HepG2 (cell line): Measurements from ENCODE around the gene SLC16A11. TPM values are rescaled to one million over a fixed set of nuclear protein-coding genes. Genes with fewer than 3 reads are reported as not detected.

Experiments
- HNF4A ChIP-seq: sonication (generic); formaldehyde crosslinking; IDR thresholded peaks from 2 replicates; pipeline ENCODE4 v1.4.0; 2020; ENCODE audit warnings: missing genetic modification reagents
- LCORL ChIP-seq, 2 experiments: fragments of 450-650 bp in 1 of 2; sonication (generic) in 1 of 2; formaldehyde crosslinking in 1 of 2; IDR thresholded peaks; 2 replicates each; pipeline versions ENCODE4 v1.5.0 to v1.6.1; 2017 to 2020; ENCODE audit warnings: antibody characterized with exemption in 1 of 2, missing genetic modification reagents in 1 of 2
- LRRFIP1 ChIP-seq: sonication (generic); formaldehyde crosslinking; conservative IDR thresholded peaks from 2 replicates; pipeline ENCODE4 v1.4.0; 2020; ENCODE audit warnings: missing genetic modification reagents
- MAFK ChIP-seq, 2 experiments: IDR thresholded peaks in 1 of 2; conservative IDR thresholded peaks in 1 of 2; 2 replicates each; pipeline ENCODE4 v1.6.1; 2011; ENCODE audit warnings: improper control_type of control experiment in 2 of 2, low read length in 2 of 2
- MAZ ChIP-seq, 2 experiments: sonication (generic) in 1 of 2; formaldehyde crosslinking in 1 of 2; IDR thresholded peaks; 2 replicates each; pipeline versions ENCODE4 v1.5.0 to v1.6.1; 2012 to 2020; ENCODE audit warnings: low read depth in 2 of 2, mild to moderate bottlenecking in 2 of 2, borderline replicate concordance in 1 of 2, improper control_type of control experiment in 1 of 2, low read length in 1 of 2, missing genetic modification reagents in 1 of 2, moderate library complexity in 1 of 2
- MEIS2 ChIP-seq: sonication (generic); formaldehyde crosslinking; IDR thresholded peaks from 2 replicates; pipeline ENCODE4 v1.9.0; 2021; ENCODE audit warnings: mild to moderate bottlenecking, missing genetic modification reagents
- POGZ ChIP-seq: sonication (generic); formaldehyde crosslinking; IDR thresholded peaks from 2 replicates; pipeline ENCODE4 v1.4.0; 2020; ENCODE audit warnings: mild to moderate bottlenecking, missing genetic modification reagents
- ZBTB37 ChIP-seq: sonication (generic); formaldehyde crosslinking; IDR thresholded peaks from 2 replicates; pipeline ENCODE4 v1.4.0; 2020; ENCODE audit warnings: mild to moderate bottlenecking, missing genetic modification reagents
- ZNF891 ChIP-seq: sonication (generic); formaldehyde crosslinking; IDR thresholded peaks from 2 replicates; pipeline ENCODE4 v1.5.0; 2020; ENCODE audit warnings: mild to moderate bottlenecking, missing genetic modification reagents
- polyA plus RNA-seq, 8 experiments: library from polyadenylated mRNA; depleted of rRNA in 3 of 8; stranded (reverse) in 7 of 8; unstranded in 1 of 8; fragments of >200 nt; fragmentation: Illumina TruSeq in 4 of 8; extraction: Trizol in 4 of 8; gene quantifications; 2 replicates each; pipeline versions ENCODE4 v1.2.1 to v1.2.3, GENCODE V29; 2011 to 2016; ENCODE audit warnings: low read depth in 4 of 8, missing spikeins in 1 of 8, mixed read lengths in 1 of 8; ENCODE audit not compliant: insufficient read depth in 1 of 8
- total RNA-seq, 5 experiments: library from RNA; depleted of rRNA; stranded (reverse); fragments of >200 nt; fragmentation: Illumina TruSeq; extraction: Trizol; gene quantifications; 2 replicates each; pipeline ENCODE4 v1.2.3, GENCODE V29; 2016; ENCODE audit warnings: low read depth in 1 of 5
- TF ChIP-seq, protein P1 (sequence below): sonication (generic); formaldehyde crosslinking; IDR thresholded peaks from 2 replicates; pipeline ENCODE4 v1.5.1; 2020; ENCODE audit warnings: mild to moderate bottlenecking, missing genetic modification reagents, moderate library complexity
- TF ChIP-seq, protein P2 (sequence below): sonication (generic); formaldehyde crosslinking; IDR thresholded peaks from 2 replicates; pipeline ENCODE4 v1.5.0; 2020; ENCODE audit warnings: missing genetic modification reagents, mild to moderate bottlenecking, borderline replicate concordance
- TF ChIP-seq, protein P3 (sequence below): sonication (generic); formaldehyde crosslinking; IDR thresholded peaks from 2 replicates; pipeline ENCODE4 v1.4.0; 2020; ENCODE audit warnings: missing genetic modification reagents
- TF ChIP-seq, protein P4 (sequence below): sonication (generic); formaldehyde crosslinking; IDR thresholded peaks from 2 replicates; pipeline ENCODE4 v1.9.0; 2021; ENCODE audit warnings: missing genetic modification reagents, borderline replicate concordance

Gene SLC16A11
- total and polyA plus RNA-seq, 2 of the 13 experiments (the other 11 are each of a cell fraction or from before 2014, with no cell fraction given): not detected

DNA sequence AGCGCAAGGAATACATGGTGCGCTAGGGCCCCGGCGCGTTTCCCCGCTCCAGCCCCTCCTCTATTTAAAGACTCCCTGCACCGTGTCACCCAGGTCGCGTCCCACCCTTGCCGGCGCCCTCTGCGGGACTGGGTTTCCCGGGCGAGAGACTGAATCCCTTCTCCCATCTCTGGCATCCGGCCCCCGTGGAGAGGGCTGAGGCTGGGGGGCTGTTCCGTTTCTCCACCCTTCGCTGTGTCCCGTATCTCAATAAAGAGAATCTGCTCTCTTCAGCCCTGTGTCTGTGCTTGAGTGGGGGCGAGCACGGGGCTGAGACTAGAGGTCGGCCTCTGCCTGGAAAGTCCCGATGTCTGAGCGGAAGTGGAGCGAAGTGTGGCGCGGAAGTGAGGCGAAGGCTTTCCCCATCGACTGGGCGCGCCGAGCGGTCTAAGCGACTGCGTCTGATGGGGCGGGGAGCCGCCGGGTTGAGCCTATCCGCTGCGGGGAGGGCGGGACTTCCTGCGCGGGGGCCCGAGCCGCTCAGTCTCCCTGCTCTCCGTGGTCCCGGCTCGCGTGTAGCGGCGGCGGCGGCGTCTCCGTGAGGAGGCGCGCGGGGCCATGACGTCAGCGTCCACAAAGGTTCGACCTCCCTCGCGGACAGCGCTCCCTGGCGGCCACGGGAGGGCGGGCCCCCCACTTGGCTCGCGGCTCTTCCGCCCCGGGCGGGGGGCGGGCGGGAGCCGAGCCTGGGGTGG lies 29.5 kb downstream of the SLC16A11 start (continued):
- TF ChIP-seq, protein P1, sequence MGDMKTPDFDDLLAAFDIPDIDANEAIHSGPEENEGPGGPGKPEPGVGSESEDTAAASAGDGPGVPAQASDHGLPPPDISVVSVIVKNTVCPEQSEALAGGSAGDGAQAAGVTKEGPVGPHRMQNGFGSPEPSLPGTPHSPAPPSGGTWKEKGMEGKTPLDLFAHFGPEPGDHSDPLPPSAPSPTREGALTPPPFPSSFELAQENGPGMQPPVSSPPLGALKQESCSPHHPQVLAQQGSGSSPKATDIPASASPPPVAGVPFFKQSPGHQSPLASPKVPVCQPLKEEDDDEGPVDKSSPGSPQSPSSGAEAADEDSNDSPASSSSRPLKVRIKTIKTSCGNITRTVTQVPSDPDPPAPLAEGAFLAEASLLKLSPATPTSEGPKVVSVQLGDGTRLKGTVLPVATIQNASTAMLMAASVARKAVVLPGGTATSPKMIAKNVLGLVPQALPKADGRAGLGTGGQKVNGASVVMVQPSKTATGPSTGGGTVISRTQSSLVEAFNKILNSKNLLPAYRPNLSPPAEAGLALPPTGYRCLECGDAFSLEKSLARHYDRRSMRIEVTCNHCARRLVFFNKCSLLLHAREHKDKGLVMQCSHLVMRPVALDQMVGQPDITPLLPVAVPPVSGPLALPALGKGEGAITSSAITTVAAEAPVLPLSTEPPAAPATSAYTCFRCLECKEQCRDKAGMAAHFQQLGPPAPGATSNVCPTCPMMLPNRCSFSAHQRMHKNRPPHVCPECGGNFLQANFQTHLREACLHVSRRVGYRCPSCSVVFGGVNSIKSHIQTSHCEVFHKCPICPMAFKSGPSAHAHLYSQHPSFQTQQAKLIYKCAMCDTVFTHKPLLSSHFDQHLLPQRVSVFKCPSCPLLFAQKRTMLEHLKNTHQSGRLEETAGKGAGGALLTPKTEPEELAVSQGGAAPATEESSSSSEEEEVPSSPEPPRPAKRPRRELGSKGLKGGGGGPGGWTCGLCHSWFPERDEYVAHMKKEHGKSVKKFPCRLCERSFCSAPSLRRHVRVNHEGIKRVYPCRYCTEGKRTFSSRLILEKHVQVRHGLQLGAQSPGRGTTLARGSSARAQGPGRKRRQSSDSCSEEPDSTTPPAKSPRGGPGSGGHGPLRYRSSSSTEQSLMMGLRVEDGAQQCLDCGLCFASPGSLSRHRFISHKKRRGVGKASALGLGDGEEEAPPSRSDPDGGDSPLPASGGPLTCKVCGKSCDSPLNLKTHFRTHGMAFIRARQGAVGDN (CRISPR knock-in tag): peak; percentile 94
- TF ChIP-seq ZNF891 (CRISPR knock-in tag) (peak; percentile 77; the same call in 1 of the 2 replicates), LCORL (IDR thresholded peaks at IDR 0.05) (no peak), LCORL (CRISPR knock-in tag; IDR thresholded peaks at IDR 0.05) (peak; percentile 86), MAFK (conservative IDR thresholded peaks at IDR 0.05 in 1 of 2, IDR thresholded peaks at IDR 0.05 in 1 of 2; ENCODE audit: low read length in 2 of 2) (no peak), HNF4A (CRISPR knock-in tag) (no peak), LRRFIP1 (CRISPR knock-in tag) (no peak), ZBTB37 (CRISPR knock-in tag) (no peak), MAZ (IDR thresholded peaks at IDR 0.05; ENCODE audit: borderline replicate concordance, low read depth, low read length) (peak; percentile 73; the same call in 1 of the 2 replicates), MAZ (CRISPR knock-in tag; IDR thresholded peaks at IDR 0.05; ENCODE audit: low read depth) (peak; percentile 93), POGZ (CRISPR knock-in tag) (peak; percentile 78), MEIS2 (CRISPR knock-in tag) (no peak; the same call in 1 of the 2 replicates)
- TF ChIP-seq, protein P2, sequence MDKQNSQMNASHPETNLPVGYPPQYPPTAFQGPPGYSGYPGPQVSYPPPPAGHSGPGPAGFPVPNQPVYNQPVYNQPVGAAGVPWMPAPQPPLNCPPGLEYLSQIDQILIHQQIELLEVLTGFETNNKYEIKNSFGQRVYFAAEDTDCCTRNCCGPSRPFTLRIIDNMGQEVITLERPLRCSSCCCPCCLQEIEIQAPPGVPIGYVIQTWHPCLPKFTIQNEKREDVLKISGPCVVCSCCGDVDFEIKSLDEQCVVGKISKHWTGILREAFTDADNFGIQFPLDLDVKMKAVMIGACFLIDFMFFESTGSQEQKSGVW (CRISPR knock-in tag): no peak
- TF ChIP-seq, protein P3, sequence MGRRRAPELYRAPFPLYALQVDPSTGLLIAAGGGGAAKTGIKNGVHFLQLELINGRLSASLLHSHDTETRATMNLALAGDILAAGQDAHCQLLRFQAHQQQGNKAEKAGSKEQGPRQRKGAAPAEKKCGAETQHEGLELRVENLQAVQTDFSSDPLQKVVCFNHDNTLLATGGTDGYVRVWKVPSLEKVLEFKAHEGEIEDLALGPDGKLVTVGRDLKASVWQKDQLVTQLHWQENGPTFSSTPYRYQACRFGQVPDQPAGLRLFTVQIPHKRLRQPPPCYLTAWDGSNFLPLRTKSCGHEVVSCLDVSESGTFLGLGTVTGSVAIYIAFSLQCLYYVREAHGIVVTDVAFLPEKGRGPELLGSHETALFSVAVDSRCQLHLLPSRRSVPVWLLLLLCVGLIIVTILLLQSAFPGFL (CRISPR knock-in tag): no peak
- TF ChIP-seq, protein P4, sequence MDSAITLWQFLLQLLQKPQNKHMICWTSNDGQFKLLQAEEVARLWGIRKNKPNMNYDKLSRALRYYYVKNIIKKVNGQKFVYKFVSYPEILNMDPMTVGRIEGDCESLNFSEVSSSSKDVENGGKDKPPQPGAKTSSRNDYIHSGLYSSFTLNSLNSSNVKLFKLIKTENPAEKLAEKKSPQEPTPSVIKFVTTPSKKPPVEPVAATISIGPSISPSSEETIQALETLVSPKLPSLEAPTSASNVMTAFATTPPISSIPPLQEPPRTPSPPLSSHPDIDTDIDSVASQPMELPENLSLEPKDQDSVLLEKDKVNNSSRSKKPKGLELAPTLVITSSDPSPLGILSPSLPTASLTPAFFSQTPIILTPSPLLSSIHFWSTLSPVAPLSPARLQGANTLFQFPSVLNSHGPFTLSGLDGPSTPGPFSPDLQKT (CRISPR knock-in tag): no peak
